Body of pancreas (tissue), 4 donors: ENCODE data around the gene NR6A1. TPM values are rescaled to one million over a fixed set of nuclear protein-coding genes. Genes with fewer than 3 reads are reported as not detected.

Source experiments
- ATAC-seq: fragments of 150-250 bp; one replicate; pipeline ENCODE4 v1.9.1; 2016
- DNase-seq, 4 donors: peaks; one replicate each; pipeline ENCODE4 v3.0.0-alpha.2; 2019
- H3K27ac ChIP-seq, 4 donors: fragments of 200-600 bp; sonication (generic); 1 replicate in 3 of 4; 2 replicates in 1 of 4; pipeline versions ENCODE4 v1.5.1 to v1.6.1; 2016 to 2019; ENCODE audit warnings: mild to moderate bottlenecking in 1 of 4, mixed read lengths in 1 of 4, moderate library complexity in 1 of 4
- H3K27me3 ChIP-seq, 2 donors: fragments of 200-600 bp; sonication (generic); one replicate each; pipeline ENCODE4 v1.6.0; 2016; ENCODE audit warnings: mild to moderate bottlenecking in 1 of 2
- H3K36me3 ChIP-seq, 2 donors: fragments of 200-600 bp; sonication (generic); replicated peaks in 1 of 2; 2 replicates each; pipeline ENCODE4 v1.5.1; 2016; ENCODE audit warnings: low read depth in 2 of 2; ENCODE audit not compliant: insufficient read depth in 1 of 2
- H3K4me1 ChIP-seq: fragments of 200-600 bp; sonication (generic); one replicate; pipeline ENCODE4 v1.6.0; 2016
- H3K4me3 ChIP-seq, 2 donors: fragments of 200-600 bp; sonication (generic); 1 replicate in 1 of 2; 2 replicates in 1 of 2; pipeline ENCODE4 v1.5.1; 2016 to 2019
- H3K9me3 ChIP-seq, 3 donors: fragments of 200-600 bp; sonication (generic); 1 replicate in 2 of 3; 2 replicates in 1 of 3; pipeline ENCODE4 v1.5.1; 2016
- CTCF ChIP-seq, 7 experiments: fragments of 450-650 bp in 4 of 7; fragments of 200-600 bp in 3 of 7; sonication (generic) in 3 of 7; IDR thresholded peaks; one replicate each; pipeline ENCODE4 v1.5.1; 2016 to 2019; ENCODE audit warnings: antibody characterized with exemption in 7 of 7
- POLR2A ChIP-seq, 3 donors: fragments of 450-650 bp; IDR thresholded peaks; one replicate each; pipeline ENCODE4 v1.6.1; 2016; ENCODE audit warnings: antibody characterized with exemption in 3 of 3, mild to moderate bottlenecking in 2 of 3
- WGBS, 2 donors: methylation state at CpG; one replicate each; pipeline ENCODE4 v1.1.5; 2017; 5-methylcytosine and 5-hydroxymethylcytosine counted together
- intact Hi-C: fragments of 100-400 bp; cut with DNase I; formaldehyde crosslinking; loops from one replicate; pipeline ENCODE4 v1.15.1; 2023
- total RNA-seq, 2 donors: library from RNA; depleted of rRNA; stranded (reverse); fragments of >200 nt; gene quantifications; one replicate each; pipeline ENCODE4 v1.1.0, GENCODE V29; 2016

The NR6A1 gene
- total RNA-seq, 2 donors from 2014 or later = 3.3 to 3.9 TPM

GRCh38 chr9:124518116-124518515, 253.0 kb downstream of the NR6A1 start:
- Histone ChIP-seq H3K9me3 (no peaks in the 10 kb centered on the region), H3K27me3 (no peaks in the 10 kb centered on the region), H3K4me3 (no peak overlapping the region), H3K27ac (no peak overlapping the region), H3K4me1 (no peaks in the 10 kb centered on the region), H3K36me3 (no peaks in the 10 kb centered on the region)
- WGBS, 2 donors = 97 to 100% methylated on average over 1 to 7 of the region's 7 CpGs
- TF ChIP-seq CTCF (IDR thresholded peaks at IDR 0.05) (no peak), POLR2A (IDR thresholded peaks at IDR 0.05) (no peak)
- intact Hi-C loops = no loop called here
- ATAC-seq = no peak
- no peak for DNase-seq

- intact Hi-C loops = no loop called here
Observed at GRCh38 chr9:124517600-124517999, 253.5 kb downstream of the NR6A1 start.

GRCh38 chr9:124514874-124515273, 256.2 kb downstream of the NR6A1 start:
- Histone ChIP-seq H3K9me3 (no peaks in the 10 kb centered on the region), H3K27ac (no peak overlapping the region), H3K36me3 (no peaks in the 10 kb centered on the region), H3K4me3 (no peak overlapping the region), H3K4me1 (peaks cover 5% of the 10 kb centered on the region), H3K27me3 (no peaks in the 10 kb centered on the region)
- no peak for TF ChIP-seq CTCF (IDR thresholded peaks at IDR 0.05)
- TF ChIP-seq POLR2A (IDR thresholded peaks at IDR 0.05) = no peak
- WGBS, 2 donors = 53 to 55% methylated on average over 5 of the region's 5 CpGs
- no peak for ATAC-seq
- DNase-seq = no peak
- intact Hi-C loops = no loop called here

More at GRCh38 chr9:124517600-124517999, 253.5 kb downstream of the NR6A1 start:
- H3K9me3 ChIP-seq = no peaks in the 10 kb centered on the region
- WGBS, 2 donors = 88% methylated on average over 4 to 5 of the region's 5 CpGs
- DNase-seq (no peak), ATAC-seq (no peak)
- TF ChIP-seq POLR2A (IDR thresholded peaks at IDR 0.05) = no peak
- no peak for TF ChIP-seq CTCF (IDR thresholded peaks at IDR 0.05)
- no peak overlapping the region for H3K27ac ChIP-seq
- H3K36me3 ChIP-seq = no peaks in the 10 kb centered on the region
- no peaks in the 10 kb centered on the region for H3K27me3 ChIP-seq
- H3K4me3 ChIP-seq = no peak overlapping the region
- H3K4me1 ChIP-seq = no peaks in the 10 kb centered on the region

- ATAC-seq = no peak
- Histone ChIP-seq H3K27ac (no peak overlapping the region), H3K36me3 (no peaks in the 10 kb centered on the region), H3K9me3 (no peaks in the 10 kb centered on the region), H3K4me1 (peaks cover 5% of the 10 kb centered on the region), H3K4me3 (no peak overlapping the region), H3K27me3 (no peaks in the 10 kb centered on the region)
- no peak for DNase-seq
- WGBS, 2 donors = 64 to 73% methylated on average over 4 of the region's 4 CpGs
- intact Hi-C loops = no loop called here
- no peak for TF ChIP-seq CTCF (IDR thresholded peaks at IDR 0.05)
- no peak for TF ChIP-seq POLR2A (IDR thresholded peaks at IDR 0.05)
Observed at GRCh38 chr9:124514125-124514524, 257.0 kb downstream of the NR6A1 start.

GRCh38 chr9:124513376-124513994, 257.6 kb downstream of the NR6A1 start:
- Histone ChIP-seq H3K9me3 (no peaks in the 10 kb centered on the region), H3K4me3 (no peak overlapping the region), H3K36me3 (no peaks in the 10 kb centered on the region), H3K27me3 (no peaks in the 10 kb centered on the region), H3K4me1 (peaks cover 5% of the 10 kb centered on the region), H3K27ac (no peak overlapping the region)
- no peak for ATAC-seq
- intact Hi-C loops = no loop called here
- 18 to 33% methylated on average over 3 to 5 of the region's 5 CpGs for WGBS, 2 donors
- DNase-seq = no peak
- TF ChIP-seq CTCF (IDR thresholded peaks at IDR 0.05) (no peak), POLR2A (IDR thresholded peaks at IDR 0.05) (no peak)
